D341Med (cell line): ENCODE measurements around the gene GSDMA.
"Not testable (repeated sequence)": the region's sequence is repeated elsewhere in the genome, so short reads cannot be mapped to it uniquely, and the experiment has no call there.

Experiments
- DNase-seq: peaks from one replicate; pipeline ENCODE4 v3.0.0; 2012; ENCODE audit warnings: low spot score

Gene GSDMA

GRCh38 chr17:39929646-39930407, 33.0 kb upstream of the GSDMA start:
- no peak for DNase-seq

GRCh38 chr17:39933912-39934311, 28.9 kb upstream of the GSDMA start:
- no peak for DNase-seq

- DNase-seq, result no peak
These were observed 28.5 kb upstream of the GSDMA start for GRCh38 chr17:39934324-39934723.

GRCh38 chr17:39935909-39936308, 26.9 kb upstream of the GSDMA start:
- no peak for DNase-seq

- DNase-seq, result no peak
These were observed 25.4 kb upstream of the GSDMA start for GRCh38 chr17:39937447-39937846.

GRCh38 chr17:39938140-39938869, 24.5 kb upstream of the GSDMA start:
- DNase-seq, result no peak

GRCh38 chr17:39939106-39939505, 23.7 kb upstream of the GSDMA start:
- DNase-seq, result no peak

- no peak for DNase-seq
These were observed 23.0 kb upstream of the GSDMA start for GRCh38 chr17:39939588-39940419.

GRCh38 chr17:39943702-39944392, 19.0 kb upstream of the GSDMA start:
- DNase-seq, result no peak

- no peak for DNase-seq
These were observed 18.5 kb upstream of the GSDMA start for GRCh38 chr17:39944393-39944711.

GRCh38 chr17:39946551-39947330, 16.1 kb upstream of the GSDMA start:
- DNase-seq, result no peak

GRCh38 chr17:39948489-39948828, 14.3 kb upstream of the GSDMA start:
- DNase-seq, result not testable (repeated sequence)

- DNase-seq, result no peak
These were observed 13.8 kb upstream of the GSDMA start for GRCh38 chr17:39949028-39949427.

GRCh38 chr17:39950871-39951348, 11.9 kb upstream of the GSDMA start:
- DNase-seq, result no peak

GRCh38 chr17:39951924-39952679, 10.7 kb upstream of the GSDMA start:
- no peak for DNase-seq

GRCh38 chr17:39952680-39953470, 9.9 kb upstream of the GSDMA start:
- DNase-seq, result peak; percentile 100

GRCh38 chr17:39953471-39953888, 9.3 kb upstream of the GSDMA start:
- DNase-seq, result no peak

- DNase-seq, result no peak
These were observed 7.9 kb upstream of the GSDMA start for GRCh38 chr17:39954876-39955275.

- DNase-seq, result no peak
These were observed 7.0 kb upstream of the GSDMA start for GRCh38 chr17:39955726-39956225.
